WI38 (cell line): Measurements from ENCODE around the gene LUC7L.
"Not testable (repeated sequence)": the region's sequence is repeated elsewhere in the genome, so short reads cannot be mapped to it uniquely, and the experiment has no call there.

Experiments
- H3K4me3 ChIP-seq: 2 replicates; pipeline ENCODE4 v1.5.1; 2011; ENCODE audit warnings: low read depth, mild to moderate bottlenecking, control low read depth, low read length
- TF ChIP-seq, protein P1 (sequence below): IDR thresholded peaks from 2 replicates; pipeline ENCODE4 v1.5.1; 2012; ENCODE audit warnings: low read depth, mild to moderate bottlenecking, control low read depth, low read length

Gene LUC7L

DNA sequence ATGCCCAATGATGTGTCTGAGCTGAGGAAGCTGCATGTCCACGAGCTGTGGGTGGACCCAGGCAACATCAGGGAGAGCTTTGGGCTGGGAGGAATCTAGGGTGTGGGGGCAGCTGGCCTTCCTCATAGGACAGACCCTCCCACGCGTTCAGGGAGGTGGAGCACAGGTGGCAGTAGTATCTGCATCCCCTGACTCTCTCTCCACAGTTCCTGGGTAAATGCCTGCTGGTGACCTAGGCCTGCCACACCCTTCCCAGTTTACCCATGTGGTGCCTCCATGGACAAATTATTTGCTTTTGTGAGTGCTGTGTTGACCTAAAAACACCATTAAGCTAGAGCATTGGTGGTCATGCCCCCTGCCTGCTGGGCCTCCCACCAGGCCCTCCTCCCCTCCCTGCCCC is 60.2 kb downstream of the LUC7L start:
- no peak overlapping the region for H3K4me3 ChIP-seq
- TF ChIP-seq, protein P1, sequence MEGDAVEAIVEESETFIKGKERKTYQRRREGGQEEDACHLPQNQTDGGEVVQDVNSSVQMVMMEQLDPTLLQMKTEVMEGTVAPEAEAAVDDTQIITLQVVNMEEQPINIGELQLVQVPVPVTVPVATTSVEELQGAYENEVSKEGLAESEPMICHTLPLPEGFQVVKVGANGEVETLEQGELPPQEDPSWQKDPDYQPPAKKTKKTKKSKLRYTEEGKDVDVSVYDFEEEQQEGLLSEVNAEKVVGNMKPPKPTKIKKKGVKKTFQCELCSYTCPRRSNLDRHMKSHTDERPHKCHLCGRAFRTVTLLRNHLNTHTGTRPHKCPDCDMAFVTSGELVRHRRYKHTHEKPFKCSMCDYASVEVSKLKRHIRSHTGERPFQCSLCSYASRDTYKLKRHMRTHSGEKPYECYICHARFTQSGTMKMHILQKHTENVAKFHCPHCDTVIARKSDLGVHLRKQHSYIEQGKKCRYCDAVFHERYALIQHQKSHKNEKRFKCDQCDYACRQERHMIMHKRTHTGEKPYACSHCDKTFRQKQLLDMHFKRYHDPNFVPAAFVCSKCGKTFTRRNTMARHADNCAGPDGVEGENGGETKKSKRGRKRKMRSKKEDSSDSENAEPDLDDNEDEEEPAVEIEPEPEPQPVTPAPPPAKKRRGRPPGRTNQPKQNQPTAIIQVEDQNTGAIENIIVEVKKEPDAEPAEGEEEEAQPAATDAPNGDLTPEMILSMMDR, result no peak

DNA sequence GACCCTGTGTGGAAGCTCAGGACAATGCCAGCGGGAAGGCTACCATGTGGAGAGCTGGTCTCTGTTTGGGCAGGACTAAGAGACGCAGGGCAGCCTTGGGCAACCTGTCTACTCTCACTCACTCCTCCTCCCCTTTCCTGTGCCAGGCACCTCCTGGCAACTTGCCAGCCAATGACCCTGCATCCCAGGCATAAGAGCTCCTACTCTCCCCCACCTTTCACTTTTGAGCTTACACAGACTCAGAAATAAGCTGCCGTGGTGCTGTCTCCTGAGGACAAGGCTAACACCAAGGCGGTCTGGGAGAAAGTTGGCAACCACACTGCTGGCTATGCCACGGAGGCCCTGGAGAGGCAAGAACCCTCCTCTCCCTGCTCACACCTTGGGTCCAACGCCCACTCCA is 60.8 kb downstream of the LUC7L start:
- TF ChIP-seq, protein P1, result no peak
- no peak overlapping the region for H3K4me3 ChIP-seq

DNA sequence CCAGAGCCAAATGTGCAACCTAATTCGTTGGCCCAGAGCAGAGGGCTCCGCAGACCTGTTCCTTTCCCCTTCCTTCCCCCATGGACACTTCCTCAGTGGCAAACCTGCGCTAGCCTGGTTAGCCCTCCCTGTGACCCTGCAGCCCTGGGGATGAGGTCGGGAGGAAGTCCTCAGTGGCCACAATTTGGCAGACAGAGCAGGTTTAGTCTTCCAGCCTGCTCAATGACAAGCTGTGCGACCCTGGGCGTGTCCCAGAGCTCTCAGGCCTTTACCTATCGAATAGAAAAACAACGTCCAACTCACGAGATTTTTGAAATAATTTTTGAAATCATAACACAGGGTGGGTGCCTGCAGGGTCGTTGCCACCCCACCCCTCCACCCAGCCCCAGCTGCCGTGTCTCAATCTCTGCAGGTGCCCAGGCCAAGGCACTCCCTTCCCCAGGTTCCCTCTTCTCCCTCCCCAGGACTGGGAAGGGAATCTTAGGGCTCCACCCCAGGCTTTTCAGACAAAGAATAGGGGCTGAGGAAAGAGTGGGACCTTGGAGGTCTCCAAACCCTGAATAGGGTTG is 62.0 kb downstream of the LUC7L start:
- TF ChIP-seq, protein P1, result no peak

DNA sequence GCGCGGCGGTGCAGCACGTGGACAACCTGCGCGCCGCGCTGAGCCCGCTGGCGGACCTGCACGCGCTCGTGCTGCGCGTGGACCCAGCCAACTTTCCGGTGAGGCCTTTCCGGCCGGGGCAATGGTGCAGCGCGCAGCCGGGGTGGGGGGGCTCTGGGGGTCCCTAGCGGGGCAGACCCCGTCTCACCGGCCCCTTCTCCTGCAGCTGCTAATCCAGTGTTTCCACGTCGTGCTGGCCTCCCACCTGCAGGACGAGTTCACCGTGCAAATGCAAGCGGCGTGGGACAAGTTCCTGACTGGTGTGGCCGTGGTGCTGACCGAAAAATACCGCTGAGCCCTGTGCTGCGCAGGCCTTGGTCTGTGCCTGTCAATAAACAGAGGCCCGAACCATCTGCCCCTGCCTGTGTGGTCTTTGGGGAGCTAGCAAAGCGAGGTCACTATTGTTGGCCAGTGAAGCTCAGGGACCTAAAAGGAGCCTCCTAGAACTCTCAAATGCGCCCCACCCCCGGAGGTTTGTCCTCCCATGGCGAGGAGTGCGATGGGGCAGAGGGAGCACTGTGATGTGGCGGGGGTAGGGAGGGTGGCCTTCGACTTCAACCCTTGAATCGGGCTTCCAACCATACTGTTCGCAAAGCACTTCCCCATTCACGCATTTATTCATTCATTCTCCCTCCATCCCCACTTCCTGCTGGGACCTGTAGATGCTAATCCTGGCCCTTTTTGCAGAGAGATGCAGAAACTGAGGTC is 62.7 kb downstream of the LUC7L start:
- no peak overlapping the region for H3K4me3 ChIP-seq
- TF ChIP-seq, protein P1, result no peak

More for the DNA sequence above, 62.0 kb downstream of the LUC7L start:
- H3K4me3 ChIP-seq, result no peak overlapping the region

DNA sequence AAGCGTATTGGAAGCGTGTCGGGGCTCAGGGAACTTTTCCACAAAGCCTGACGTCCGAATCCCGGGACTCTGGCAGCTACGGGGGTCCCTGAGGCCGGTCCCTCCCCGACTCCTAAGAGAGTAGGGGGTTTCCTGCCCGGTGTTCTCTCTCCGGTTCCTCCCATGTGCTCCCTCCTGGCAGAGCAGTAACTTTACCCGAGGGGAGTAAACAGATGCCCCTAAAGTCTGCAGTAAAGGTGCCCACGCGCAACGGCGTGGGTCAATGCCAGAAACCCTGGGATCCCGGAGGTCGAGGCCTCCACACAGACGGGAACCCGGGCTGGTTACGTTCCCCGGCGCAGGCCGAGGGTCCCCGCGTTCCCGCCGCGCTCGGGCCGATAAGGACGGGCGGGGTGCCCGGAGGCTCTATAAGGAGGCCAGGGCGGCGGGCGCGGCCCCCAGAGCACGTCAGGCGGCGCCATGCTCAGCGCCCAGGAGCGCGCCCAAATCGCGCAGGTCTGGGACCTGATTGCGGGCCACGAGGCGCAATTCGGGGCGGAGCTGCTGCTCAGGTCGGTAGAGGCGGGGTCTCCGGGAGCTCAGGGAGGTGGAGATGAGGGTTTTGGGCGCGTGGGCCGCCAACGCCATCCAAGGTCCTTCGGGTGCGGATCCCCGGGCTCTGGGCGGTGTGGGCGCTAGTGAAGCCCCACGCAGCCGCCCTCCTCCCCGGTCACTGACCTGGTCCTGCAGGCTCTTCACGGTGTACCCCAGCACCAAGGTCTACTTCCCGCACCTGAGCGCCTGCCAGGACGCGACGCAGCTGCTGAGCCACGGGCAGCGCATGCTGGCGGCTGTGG is 63.5 kb downstream of the LUC7L start, which contains the start of gene HBM:
Gene HBM (plus strand): TSS at position 440 of the 836 bp plus-strand sequence. CDS start 20 bp downstream, at position 460.
- TF ChIP-seq, protein P1, result no peak
- H3K4me3 ChIP-seq, result no peak within 1 kb of the TSS

DNA sequence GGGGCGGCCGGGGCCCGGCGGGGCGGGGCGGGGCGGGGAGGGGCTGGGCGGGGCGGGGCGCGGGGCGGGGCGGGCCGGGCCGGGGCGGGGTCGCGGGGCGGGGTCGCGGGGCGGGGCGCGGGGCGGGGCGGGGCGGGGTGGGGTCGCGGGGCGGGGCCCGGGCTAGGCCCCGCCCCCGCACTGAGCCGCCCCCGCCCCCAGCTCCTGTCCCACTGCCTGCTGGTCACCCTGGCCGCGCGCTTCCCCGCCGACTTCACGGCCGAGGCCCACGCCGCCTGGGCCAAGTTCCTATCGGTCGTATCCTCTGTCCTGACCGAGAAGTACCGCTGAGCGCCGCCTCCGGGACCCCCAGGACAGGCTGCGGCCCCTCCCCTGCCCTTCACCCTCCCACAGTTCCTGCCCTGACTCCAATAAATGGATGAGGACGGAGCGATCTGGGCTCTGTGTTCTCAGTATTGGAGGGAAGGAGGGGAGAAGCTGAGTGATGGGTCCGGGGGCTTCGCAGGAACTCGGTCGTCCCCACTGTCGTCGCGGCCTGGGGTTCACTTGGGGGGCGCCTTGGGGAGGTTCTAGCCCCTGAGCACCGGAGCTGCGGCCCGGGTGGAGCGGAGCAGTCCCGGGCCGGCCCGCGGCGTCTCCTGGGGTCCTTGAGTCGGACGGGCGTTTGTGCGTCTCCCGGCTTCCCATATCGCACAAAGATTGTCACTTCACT is 64.3 kb downstream of the LUC7L start:
- no peak overlapping the region for H3K4me3 ChIP-seq
- TF ChIP-seq, protein P1, result no peak

DNA sequence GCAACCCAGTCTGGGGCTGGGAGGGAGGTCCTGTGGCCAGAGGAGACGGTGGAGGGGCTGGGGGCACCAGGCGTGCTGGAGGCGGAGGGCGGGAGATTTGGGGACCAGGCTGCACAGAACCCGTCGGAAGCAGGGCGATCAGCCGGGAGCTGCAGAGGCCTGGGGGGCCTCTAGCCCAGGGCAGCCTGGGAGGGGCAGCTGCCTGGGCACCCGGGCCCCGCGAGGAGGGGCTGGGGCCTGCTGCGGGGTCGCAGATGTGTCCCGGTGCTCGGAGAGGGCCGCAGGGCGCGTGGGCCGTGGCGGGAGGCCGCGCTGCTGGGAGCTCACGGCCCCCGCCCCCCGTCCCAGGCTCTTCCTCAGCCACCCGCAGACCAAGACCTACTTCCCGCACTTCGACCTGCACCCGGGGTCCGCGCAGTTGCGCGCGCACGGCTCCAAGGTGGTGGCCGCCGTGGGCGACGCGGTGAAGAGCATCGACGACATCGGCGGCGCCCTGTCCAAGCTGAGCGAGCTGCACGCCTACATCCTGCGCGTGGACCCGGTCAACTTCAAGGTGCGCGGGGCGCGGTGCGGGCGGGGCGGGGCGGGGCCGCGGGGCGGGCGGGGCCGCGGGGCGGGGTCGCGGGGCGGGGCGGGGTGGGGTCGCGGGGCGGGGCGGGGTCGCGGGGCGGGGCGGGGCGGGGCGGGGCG is 65.0 kb downstream of the LUC7L start:
- not testable (repeated sequence) for H3K4me3 ChIP-seq

DNA sequence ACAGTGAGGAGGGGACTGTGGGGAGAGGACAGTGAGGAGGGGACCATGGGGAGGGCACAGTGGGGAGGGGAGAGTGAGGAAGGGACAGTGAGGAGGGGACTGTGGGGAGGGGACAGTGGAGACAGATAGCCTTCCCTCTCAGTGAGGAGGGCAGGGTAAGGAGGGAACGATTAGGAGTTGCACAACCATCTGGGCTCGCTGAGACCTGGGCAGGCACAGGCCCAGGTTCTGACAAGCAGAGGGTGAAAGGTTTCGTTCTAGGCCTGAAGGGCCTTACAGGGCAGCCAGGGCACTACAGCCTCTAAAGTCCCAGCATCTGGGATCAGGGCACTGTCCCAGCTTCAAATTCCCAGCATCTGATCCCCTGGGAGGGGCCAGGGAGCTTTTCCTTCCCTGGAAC is 65.6 kb downstream of the LUC7L start:
- H3K4me3 ChIP-seq, result not testable (repeated sequence)

DNA sequence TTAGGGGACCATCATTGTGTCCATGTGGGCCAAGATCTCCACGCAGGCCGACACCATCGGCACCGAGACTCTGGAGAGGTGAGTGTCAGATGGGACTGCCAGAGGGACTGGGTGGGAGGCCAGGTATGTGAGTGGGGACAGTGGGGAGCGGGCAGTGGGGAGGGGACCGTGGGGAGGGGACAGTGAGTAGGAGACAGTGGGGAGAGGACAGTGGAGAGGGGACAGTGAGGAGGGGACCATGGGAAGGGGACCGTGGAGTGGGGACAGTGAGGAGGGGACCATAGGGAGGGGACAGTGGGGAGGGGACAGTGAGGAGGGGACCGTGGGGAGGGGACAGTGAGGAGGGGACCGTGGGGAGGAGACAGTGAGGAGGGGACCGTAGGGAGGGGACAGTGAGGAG is 66.1 kb downstream of the LUC7L start:
- not testable (repeated sequence) for H3K4me3 ChIP-seq
